ENCODE measurements around the gene TMEM117. TPM values are rescaled to one million over a fixed set of nuclear protein-coding genes. Genes with fewer than 3 reads are reported as not detected.
"Not testable (repeated sequence)": the region's sequence is repeated elsewhere in the genome, so short reads cannot be mapped to it uniquely, and the experiment has no call there.

TMEM117 gene
- total RNA-seq, 4 donors from 2014 or later, result 16.9 to 24.9 (median 21.1) TPM

DNA sequence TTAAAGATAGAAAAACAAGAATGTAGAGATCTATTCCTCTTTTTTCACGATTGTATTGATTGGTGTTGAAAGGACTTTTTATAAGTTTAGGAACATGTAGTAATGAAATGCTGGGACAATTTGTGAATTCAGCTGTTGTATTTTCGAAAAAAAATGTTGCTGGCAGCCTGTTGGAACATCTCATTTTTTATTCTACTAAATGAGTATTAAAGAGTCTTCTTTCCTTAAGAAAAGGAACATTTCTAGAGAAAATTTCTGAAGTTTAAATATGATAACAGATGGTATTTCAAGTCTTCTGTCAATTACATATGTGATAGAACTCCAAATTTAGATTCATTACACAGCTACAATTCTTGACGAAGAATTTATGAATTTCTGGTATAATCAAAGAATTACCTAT, 189.6 kb downstream of the TMEM117 start:
- Histone ChIP-seq H3K27ac (no peak overlapping the region), H3K27me3 (no peaks in the 10 kb centered on the region), H3K4me3 (no peak overlapping the region), H3K9me3 (peaks cover 0 to 6% (median 0%) of the 10 kb centered on the region in 4 donors), H3K4me1 (no peaks in the 10 kb centered on the region), H3K36me3 (no peaks in the 10 kb centered on the region)
- 59 to 73% methylated on average over 3 of the region's 3 CpGs for whole genome bisulfite sequencing, 2 donors
- TF ChIP-seq EP300 (IDR thresholded peaks at IDR 0.05) (no peak), POLR2A (IDR thresholded peaks at IDR 0.05) (no peak)
- TF ChIP-seq, protein P1, sequence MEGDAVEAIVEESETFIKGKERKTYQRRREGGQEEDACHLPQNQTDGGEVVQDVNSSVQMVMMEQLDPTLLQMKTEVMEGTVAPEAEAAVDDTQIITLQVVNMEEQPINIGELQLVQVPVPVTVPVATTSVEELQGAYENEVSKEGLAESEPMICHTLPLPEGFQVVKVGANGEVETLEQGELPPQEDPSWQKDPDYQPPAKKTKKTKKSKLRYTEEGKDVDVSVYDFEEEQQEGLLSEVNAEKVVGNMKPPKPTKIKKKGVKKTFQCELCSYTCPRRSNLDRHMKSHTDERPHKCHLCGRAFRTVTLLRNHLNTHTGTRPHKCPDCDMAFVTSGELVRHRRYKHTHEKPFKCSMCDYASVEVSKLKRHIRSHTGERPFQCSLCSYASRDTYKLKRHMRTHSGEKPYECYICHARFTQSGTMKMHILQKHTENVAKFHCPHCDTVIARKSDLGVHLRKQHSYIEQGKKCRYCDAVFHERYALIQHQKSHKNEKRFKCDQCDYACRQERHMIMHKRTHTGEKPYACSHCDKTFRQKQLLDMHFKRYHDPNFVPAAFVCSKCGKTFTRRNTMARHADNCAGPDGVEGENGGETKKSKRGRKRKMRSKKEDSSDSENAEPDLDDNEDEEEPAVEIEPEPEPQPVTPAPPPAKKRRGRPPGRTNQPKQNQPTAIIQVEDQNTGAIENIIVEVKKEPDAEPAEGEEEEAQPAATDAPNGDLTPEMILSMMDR (IDR thresholded peaks at IDR 0.05), result no peak
- no peak for DNase-seq (ENCODE audit: low spot score in 2 of 2)

DNA sequence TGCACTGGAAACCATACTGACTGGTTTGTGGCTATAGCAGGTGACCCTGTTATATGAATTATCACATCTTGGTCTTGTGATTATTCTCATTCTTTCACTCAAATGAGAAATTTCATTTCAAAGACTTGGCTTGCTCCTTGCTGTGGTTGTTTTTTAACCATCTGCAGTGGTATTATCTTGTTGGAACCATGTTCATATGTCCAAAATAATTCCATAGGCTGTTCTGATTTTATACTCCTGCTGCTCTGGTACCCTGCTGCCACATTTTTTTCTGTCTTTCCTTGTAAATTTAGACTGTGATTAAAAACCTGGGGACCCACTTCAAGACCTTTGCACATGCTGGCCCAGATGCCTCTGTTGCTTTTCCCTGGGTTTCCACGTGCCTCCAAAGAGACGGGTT, 190.2 kb downstream of the TMEM117 start:
- no peak for TF ChIP-seq POLR2A (IDR thresholded peaks at IDR 0.05)
- TF ChIP-seq, protein P1 (IDR thresholded peaks at IDR 0.05), result no peak
- no peak for TF ChIP-seq EP300 (IDR thresholded peaks at IDR 0.05)
- WGBS, 2 donors, result 90 to 92% methylated on average over 2 of the region's 2 CpGs
- Histone ChIP-seq H3K9me3 (peaks cover 0 to 9% (median 0%) of the 10 kb centered on the region in 4 donors), H3K4me3 (no peak overlapping the region), H3K4me1 (no peaks in the 10 kb centered on the region), H3K27ac (no peak overlapping the region), H3K27me3 (no peaks in the 10 kb centered on the region), H3K36me3 (no peaks in the 10 kb centered on the region)
- DNase-seq (ENCODE audit: low spot score in 2 of 2), result no peak

DNA sequence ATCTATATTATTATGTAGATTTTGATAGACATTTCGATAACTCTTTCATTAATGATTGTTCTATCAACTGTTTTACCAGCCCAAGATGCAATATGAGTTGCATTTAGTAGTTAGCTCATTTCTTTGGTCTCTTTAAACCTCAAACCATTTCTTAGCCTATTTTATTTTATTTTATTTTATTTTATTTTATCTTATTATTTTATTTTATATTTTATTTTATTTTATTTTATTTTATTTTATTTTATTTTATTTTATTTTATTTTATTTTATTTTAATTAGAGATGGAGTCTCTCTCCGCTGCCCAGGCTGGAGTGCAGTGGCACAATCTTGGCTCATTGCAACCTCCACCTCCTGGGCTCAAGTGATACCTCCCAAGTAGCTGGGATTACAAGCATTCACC, 191.0 kb downstream of the TMEM117 start:
- 94 to 95% methylated on average over 2 of the region's 2 CpGs for WGBS, 2 donors

DNA sequence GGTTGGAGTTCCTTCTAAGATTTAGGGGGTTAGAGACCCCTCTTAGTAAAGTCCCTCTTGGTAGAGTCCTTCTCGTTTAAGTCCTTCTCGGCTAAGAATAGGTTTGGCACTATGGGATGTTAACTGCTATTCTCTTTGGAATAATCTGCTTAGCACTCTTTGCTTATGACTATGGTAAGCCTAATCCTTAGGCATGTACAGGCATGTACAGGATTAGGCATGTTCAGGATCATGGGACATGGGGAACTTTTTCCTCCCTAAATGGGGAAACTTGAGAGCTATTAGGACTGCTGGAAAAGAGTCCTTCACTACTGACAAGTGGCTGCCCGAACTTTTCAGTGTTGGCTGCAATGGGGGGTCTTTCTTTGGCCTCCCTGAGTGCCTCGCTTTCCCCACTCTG, 193.3 kb downstream of the TMEM117 start:
- 89 to 96% methylated on average over 4 of the region's 4 CpGs for WGBS, 2 donors
- TF ChIP-seq, protein P1 (IDR thresholded peaks at IDR 0.05), result no peak
- TF ChIP-seq EP300 (IDR thresholded peaks at IDR 0.05) (no peak), POLR2A (IDR thresholded peaks at IDR 0.05) (no peak)
- Histone ChIP-seq H3K27ac (no peak overlapping the region), H3K4me3 (no peak overlapping the region), H3K36me3 (no peaks in the 10 kb centered on the region), H3K4me1 (no peaks in the 10 kb centered on the region), H3K27me3 (no peaks in the 10 kb centered on the region), H3K9me3 (peaks cover 0 to 17% (median 2%) of the 10 kb centered on the region in 4 donors)
- no peak for DNase-seq (ENCODE audit: low spot score in 2 of 2)

More for the DNA sequence above, 191.0 kb downstream of the TMEM117 start:
- H3K27ac ChIP-seq; DNase-seq (ENCODE audit: low spot score in 2 of 2); H3K27me3 ChIP-seq; H3K4me3 ChIP-seq; H3K4me1 ChIP-seq; H3K36me3 ChIP-seq: not testable (repeated sequence)
- H3K9me3 ChIP-seq, result peaks cover 0 to 17% (median 2%) of the 10 kb centered on the region in 4 donors

DNA sequence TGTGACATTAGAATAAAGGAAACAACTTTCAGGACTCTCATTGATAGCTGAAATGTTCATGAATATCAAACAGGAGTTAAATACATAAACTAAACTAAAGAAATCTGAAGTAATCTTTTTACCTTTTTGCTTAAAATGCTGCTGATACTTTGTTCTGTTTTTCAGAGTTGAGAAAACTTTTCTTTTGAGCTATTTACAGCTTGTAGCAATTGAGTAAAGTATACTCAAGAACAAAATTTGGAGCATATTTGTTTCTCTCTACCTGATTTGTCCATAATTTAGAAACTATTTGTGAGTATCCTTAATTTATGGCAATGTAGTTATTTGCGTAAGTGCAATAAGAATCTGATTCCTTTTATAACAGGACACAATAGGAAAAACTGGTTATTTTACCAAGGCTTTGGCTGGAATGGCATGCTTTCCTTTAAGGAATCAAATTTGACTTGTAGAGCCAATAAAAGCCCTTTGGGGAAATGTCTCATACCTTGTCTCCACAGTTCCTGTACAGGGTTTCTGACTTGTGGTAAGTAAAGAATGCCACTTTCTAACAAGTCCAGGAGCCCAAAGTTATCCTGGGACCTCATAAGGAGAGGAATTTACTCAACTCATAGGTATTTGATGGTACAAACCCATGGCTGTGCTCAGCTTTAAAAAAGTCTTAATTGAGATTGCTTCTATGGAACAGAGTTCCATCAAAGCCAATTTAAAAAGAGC, 195.7 kb downstream of the TMEM117 start:
- no peak overlapping the region for H3K4me3 ChIP-seq
- 95 to 98% methylated on average over 1 of the region's 1 CpG for WGBS, 2 donors
- peaks cover 0 to 17% (median 2%) of the 10 kb centered on the region in 4 donors for H3K9me3 ChIP-seq
- no peaks in the 10 kb centered on the region for H3K4me1 ChIP-seq
- DNase-seq (ENCODE audit: low spot score in 2 of 2), result no peak
- no peak overlapping the region for H3K27ac ChIP-seq
- H3K27me3 ChIP-seq, result no peaks in the 10 kb centered on the region
- no peaks in the 10 kb centered on the region for H3K36me3 ChIP-seq
- TF ChIP-seq, protein P1 (IDR thresholded peaks at IDR 0.05), result no peak
- TF ChIP-seq EP300 (IDR thresholded peaks at IDR 0.05) (no peak), POLR2A (IDR thresholded peaks at IDR 0.05) (no peak)

All from tibial nerve (tissue), 4 donors.